PFSK-1 (cell line): Measurements from ENCODE around the gene SPATA33.
A peak's percentile ranks its signal among the peaks of the same experiment; 100 is the strongest.

Source experiments
- FOXP2 ChIP-seq: optimal IDR thresholded peaks from 2 replicates; pipeline ENCODE3; 2011; ENCODE audit warnings: borderline replicate concordance, control low read depth, inconsistent platforms; ENCODE audit not compliant: insufficient read depth; ENCODE audit errors: extremely low read length, extremely low read depth
- POLR2AphosphoS5 ChIP-seq: IDR thresholded peaks from 2 replicates; pipeline ENCODE4 v1.6.1; 2012; ENCODE audit warnings: low read depth, mild to moderate bottlenecking, control low read depth, low read length, moderate library complexity
- SIN3A ChIP-seq: IDR thresholded peaks from 2 replicates; pipeline ENCODE4 v1.6.1; 2012; ENCODE audit warnings: mild to moderate bottlenecking, low read length, moderate library complexity, borderline replicate concordance; ENCODE audit not compliant: insufficient read depth
- TAF1 ChIP-seq: IDR thresholded peaks from 2 replicates; pipeline ENCODE4 v1.6.1; 2012; ENCODE audit warnings: low read length, control low read depth, borderline replicate concordance; ENCODE audit not compliant: insufficient read depth
- TF ChIP-seq, protein P1 (sequence below), 2 experiments: IDR thresholded peaks; 2 replicates each; pipeline versions ENCODE4 v1.6.1 to v1.8.0; 2011 to 2012; ENCODE audit warnings: low read depth in 2 of 2, low read length in 2 of 2, control low read depth in 1 of 2, inconsistent platforms in 1 of 2, mild to moderate bottlenecking in 1 of 2, moderate library complexity in 1 of 2; ENCODE audit not compliant: insufficient read depth in 1 of 2

SPATA33 gene

DNA sequence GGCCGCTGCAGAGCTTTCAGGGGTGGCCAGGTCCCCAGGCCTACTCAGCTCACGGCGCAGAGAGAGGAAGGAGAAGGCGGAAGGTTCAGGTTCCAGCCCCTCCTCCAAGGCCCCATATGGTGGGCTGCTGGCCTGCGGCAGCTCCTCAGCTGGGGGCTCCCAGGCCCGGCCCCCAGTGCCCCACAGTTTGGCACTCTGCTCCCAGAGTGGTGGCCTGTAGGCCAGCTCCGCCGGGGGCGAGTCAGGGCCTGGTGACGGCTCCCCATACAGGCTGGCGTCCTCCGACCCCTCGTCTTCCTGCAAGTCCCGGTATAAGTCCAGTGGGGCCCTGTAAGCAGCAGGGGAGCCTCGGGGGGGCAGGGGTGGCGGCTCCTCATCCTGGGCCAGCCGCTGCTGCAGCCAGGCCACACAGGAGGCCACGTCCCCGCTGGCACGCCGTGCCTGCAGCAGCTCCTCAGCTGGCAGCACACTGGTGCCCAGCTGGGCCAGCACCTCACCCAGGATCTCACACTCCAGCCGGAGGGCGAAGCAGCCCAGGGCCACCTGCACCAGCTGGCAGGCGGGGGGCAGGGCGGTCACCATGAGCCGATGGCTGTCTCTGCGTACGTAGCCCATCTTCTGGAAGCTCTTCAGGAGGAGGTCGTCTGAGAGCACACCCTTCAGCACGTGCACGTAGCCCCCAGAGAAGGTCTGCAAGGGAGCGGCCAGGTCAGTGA, 40.1 kb downstream of the SPATA33 start:
- TF ChIP-seq, protein P1, sequence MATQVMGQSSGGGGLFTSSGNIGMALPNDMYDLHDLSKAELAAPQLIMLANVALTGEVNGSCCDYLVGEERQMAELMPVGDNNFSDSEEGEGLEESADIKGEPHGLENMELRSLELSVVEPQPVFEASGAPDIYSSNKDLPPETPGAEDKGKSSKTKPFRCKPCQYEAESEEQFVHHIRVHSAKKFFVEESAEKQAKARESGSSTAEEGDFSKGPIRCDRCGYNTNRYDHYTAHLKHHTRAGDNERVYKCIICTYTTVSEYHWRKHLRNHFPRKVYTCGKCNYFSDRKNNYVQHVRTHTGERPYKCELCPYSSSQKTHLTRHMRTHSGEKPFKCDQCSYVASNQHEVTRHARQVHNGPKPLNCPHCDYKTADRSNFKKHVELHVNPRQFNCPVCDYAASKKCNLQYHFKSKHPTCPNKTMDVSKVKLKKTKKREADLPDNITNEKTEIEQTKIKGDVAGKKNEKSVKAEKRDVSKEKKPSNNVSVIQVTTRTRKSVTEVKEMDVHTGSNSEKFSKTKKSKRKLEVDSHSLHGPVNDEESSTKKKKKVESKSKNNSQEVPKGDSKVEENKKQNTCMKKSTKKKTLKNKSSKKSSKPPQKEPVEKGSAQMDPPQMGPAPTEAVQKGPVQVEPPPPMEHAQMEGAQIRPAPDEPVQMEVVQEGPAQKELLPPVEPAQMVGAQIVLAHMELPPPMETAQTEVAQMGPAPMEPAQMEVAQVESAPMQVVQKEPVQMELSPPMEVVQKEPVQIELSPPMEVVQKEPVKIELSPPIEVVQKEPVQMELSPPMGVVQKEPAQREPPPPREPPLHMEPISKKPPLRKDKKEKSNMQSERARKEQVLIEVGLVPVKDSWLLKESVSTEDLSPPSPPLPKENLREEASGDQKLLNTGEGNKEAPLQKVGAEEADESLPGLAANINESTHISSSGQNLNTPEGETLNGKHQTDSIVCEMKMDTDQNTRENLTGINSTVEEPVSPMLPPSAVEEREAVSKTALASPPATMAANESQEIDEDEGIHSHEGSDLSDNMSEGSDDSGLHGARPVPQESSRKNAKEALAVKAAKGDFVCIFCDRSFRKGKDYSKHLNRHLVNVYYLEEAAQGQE (IDR thresholded peaks at IDR 0.05; ENCODE audit: insufficient read depth in 1 of 2, low read depth in 2 of 2, low read length in 2 of 2): no peak
- TF ChIP-seq TAF1 (no peak), FOXP2 (no peak), SIN3A (no peak), POLR2AphosphoS5 (no peak)

DNA sequence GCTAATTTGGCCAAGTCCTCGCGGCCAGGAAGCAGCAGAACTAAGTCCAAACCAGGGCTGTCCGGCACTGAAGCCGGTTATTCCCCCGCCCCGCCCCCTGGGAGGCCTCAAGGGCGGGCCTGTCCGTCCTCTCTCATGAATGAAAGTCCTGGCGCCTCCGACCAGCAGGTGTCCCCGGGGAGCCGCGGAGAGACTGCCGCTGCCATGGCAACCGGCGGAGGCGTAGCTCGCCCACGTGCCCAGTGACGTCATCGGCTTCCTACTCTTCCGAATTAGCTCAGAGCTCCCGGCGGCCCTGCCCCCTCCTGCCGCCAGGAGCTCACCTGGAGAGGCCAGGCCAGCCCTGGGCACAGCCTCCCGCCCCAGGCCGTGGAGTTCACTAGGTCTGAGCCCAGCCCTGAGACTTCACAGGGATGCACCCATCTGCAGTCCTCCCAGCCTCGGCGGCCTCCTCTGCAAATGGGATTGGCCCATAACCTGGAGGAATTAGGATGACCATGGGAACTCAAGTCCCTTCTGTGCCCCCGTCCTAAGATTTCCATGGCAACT, 42.5 kb downstream of the SPATA33 start:
- TF ChIP-seq POLR2AphosphoS5: peak; percentile 87
- 0 out of 2 replicates have a peak, but pooled peaks have one; percentile 58 for TF ChIP-seq TAF1
- TF ChIP-seq, protein P1 (IDR thresholded peaks at IDR 0.05; ENCODE audit: insufficient read depth in 1 of 2, low read depth in 2 of 2, low read length in 2 of 2): no peak
- TF ChIP-seq SIN3A: peak; percentile 83; the same call in 1 of the 2 replicates

DNA sequence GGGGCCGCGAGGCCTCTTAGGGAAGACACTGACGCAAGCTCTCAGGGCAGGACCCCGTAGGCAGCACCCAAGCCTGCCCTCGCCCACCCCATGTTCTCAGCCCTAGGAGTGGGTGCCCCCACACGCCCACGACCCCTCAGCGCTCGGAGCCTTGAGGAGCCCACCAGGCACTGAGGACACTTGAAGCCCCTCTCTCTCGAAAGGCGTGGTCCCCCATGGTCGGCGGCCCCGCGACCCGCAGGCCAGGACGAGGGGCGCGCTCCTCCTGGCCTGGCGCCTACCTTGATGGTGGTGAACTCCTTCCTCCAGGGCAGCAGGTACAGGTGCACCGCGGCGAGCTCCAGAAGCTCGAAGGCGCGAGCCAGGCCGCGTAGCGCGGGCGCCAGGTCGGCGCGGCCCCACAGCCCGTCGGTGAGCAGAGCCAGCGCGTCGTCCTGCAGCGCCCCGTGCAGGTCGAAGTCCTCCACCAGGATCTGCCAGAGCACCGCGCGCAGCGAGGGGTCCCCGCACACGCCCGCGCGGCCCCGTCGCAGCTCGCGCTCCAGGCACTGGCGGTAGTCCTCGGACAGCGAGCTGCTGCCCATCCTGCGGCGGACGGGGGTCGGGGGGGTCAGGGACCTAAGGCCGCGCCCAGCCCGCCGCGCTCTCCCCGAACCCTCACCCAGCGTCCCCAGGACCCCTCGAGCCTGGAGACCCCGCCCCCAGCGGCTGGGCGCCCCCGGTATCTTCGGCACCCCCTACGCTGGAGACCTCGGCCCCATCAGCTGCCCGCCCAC, 43.2 kb downstream of the SPATA33 start:
- TF ChIP-seq SIN3A (no peak), TAF1 (no peak), FOXP2 (no peak), POLR2AphosphoS5 (no peak)
- TF ChIP-seq, protein P1 (IDR thresholded peaks at IDR 0.05; ENCODE audit: insufficient read depth in 1 of 2, low read depth in 2 of 2, low read length in 2 of 2): no peak

DNA sequence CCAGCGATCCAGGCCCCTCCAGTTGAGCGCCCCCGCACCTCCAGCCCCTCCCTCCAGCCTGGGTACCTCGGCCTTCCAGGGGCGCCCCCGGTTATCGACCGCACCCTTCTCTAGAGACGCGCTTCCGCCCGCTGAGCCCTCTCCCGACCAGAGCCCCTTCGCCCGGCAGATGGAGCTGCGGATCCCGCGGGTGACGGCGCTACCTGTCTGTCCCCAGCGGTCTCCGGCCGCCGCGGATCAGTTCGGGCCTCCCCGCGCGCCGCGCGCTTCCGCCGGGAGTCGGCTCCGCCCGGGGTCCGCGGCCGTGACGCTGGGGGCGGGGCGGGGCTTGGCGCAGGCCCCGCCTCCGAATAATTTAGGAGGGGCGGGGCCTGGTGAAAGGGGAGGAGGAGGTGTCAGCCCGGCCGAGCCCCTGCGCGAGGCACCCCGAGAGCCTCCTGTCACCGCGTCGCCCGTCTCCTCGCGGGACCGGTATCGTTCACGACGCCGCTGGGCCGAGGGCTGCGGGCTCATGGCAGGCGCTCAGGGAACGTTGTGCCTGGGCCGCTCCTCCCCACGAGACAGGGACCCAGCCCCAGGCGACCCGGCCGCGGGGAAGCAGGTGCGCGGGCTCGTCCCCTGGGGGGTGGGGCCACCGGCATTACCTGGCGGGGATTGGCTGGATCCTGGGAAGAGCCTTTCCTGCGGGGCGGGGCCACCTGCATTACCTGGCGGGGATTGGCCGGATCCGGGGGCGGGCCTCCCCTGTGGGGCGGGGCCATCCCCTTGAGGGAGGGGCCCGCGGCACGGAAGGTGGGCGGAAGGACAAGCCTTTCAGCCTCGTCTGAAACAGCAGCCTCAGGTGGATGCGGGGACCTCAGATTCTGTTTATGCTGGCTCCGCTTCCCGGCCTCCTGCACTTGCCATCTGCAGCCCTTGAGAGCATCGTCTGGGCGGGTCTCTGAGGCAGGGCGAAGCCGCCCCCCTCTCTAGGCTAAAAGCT, 44.1 kb downstream of the SPATA33 start, which contains the start of gene SPATA2L:
TSS of gene SPATA2L (minus strand) at position 281 of the 982 bp plus-strand sequence. CDS start 473 bp downstream, outside the sequence.
- TF ChIP-seq TAF1: 0 out of 2 replicates have a peak, but pooled peaks have one; percentile 45
- TF ChIP-seq, protein P1 (IDR thresholded peaks at IDR 0.05; ENCODE audit: insufficient read depth in 1 of 2, low read depth in 2 of 2, low read length in 2 of 2): no peak
- TF ChIP-seq SIN3A: 0 out of 2 replicates have a peak, but pooled peaks have one; percentile 56
- TF ChIP-seq POLR2AphosphoS5: 0 out of 2 replicates have a peak, but pooled peaks have one; percentile 30
